ENCODE measurements around the gene HMOX1.

Gene HMOX1

GRCh38 chr22:35418731-35419130 lies 37.8 kb downstream of the HMOX1 start:
- no peaks in the 10 kb centered on the region for H3K4me1 ChIP-seq
- H3K36me3 ChIP-seq, result peaks cover 98% of the 10 kb centered on the region
- no peaks in the 10 kb centered on the region for H3K9me3 ChIP-seq
- H3K27me3 ChIP-seq, result no peaks in the 10 kb centered on the region
- TF ChIP-seq CTCF (IDR thresholded peaks at IDR 0.05; ENCODE audit: low read depth, low read length), result no peak
- DNase-seq, result no peak
- no peak overlapping the region for H3K4me3 ChIP-seq (ENCODE audit: low read depth, low read length)

GRCh38 chr22:35419756-35420155 lies 38.9 kb downstream of the HMOX1 start:
- H3K36me3 ChIP-seq, result peaks cover 100% of the 10 kb centered on the region
- no peak for TF ChIP-seq CTCF (IDR thresholded peaks at IDR 0.05; ENCODE audit: low read depth, low read length)

GRCh38 chr22:35421121-35421520 lies 40.2 kb downstream of the HMOX1 start:
- no peak for TF ChIP-seq CTCF (IDR thresholded peaks at IDR 0.05; ENCODE audit: low read depth, low read length)
- DNase-seq, result no peak
- Histone ChIP-seq H3K4me1 (no peaks in the 10 kb centered on the region), H3K4me3 (ENCODE audit: low read depth, low read length) (no peak overlapping the region), H3K36me3 (peaks cover 95% of the 10 kb centered on the region), H3K9me3 (no peaks in the 10 kb centered on the region), H3K27me3 (no peaks in the 10 kb centered on the region)

More at GRCh38 chr22:35419756-35420155, 38.9 kb downstream of the HMOX1 start:
- Histone ChIP-seq H3K27me3 (no peaks in the 10 kb centered on the region), H3K4me1 (no peaks in the 10 kb centered on the region), H3K9me3 (no peaks in the 10 kb centered on the region), H3K4me3 (ENCODE audit: low read depth, low read length) (no peak overlapping the region)
- DNase-seq, result no peak

- Histone ChIP-seq H3K9me3 (no peaks in the 10 kb centered on the region), H3K4me3 (ENCODE audit: low read depth, low read length) (no peak overlapping the region), H3K27me3 (no peaks in the 10 kb centered on the region), H3K36me3 (peaks cover 88% of the 10 kb centered on the region), H3K4me1 (no peaks in the 10 kb centered on the region)
- no peak for DNase-seq
- TF ChIP-seq CTCF (IDR thresholded peaks at IDR 0.05; ENCODE audit: low read depth, low read length), result no peak
Observed at GRCh38 chr22:35422145-35422544, 41.2 kb downstream of the HMOX1 start.

GRCh38 chr22:35422936-35423335 lies 42.0 kb downstream of the HMOX1 start:
- Histone ChIP-seq H3K4me3 (ENCODE audit: low read depth, low read length) (no peak overlapping the region), H3K4me1 (no peaks in the 10 kb centered on the region), H3K36me3 (peaks cover 80% of the 10 kb centered on the region), H3K9me3 (no peaks in the 10 kb centered on the region), H3K27me3 (no peaks in the 10 kb centered on the region)
- TF ChIP-seq CTCF (IDR thresholded peaks at IDR 0.05; ENCODE audit: low read depth, low read length), result no peak
- no peak for DNase-seq

- DNase-seq, result no peak
- no peaks in the 10 kb centered on the region for H3K27me3 ChIP-seq
- H3K4me1 ChIP-seq, result no peaks in the 10 kb centered on the region
- peaks cover 68% of the 10 kb centered on the region for H3K36me3 ChIP-seq
- H3K4me3 ChIP-seq (ENCODE audit: low read depth, low read length), result no peak overlapping the region
- TF ChIP-seq CTCF (IDR thresholded peaks at IDR 0.05; ENCODE audit: low read depth, low read length), result no peak
- H3K9me3 ChIP-seq, result no peaks in the 10 kb centered on the region
Observed at GRCh38 chr22:35424081-35424480, 43.2 kb downstream of the HMOX1 start.

All from BE2C (cell line).